HEK293 (cell line): Measurements from ENCODE around the gene HIGD1A.

ENCODE experiments used
- CTCF ChIA-PET: fragments of 350-600 bp; formaldehyde crosslinking; extraction: SDS; loops from one replicate; lab custom pipeline; 2021; ENCODE audit warnings: antibody characterized with exemption; lab: Yijun Ruan, JAX
- POLR2A ChIA-PET: fragments of 300-600 bp; formaldehyde crosslinking; extraction: SDS; loops from one replicate; lab custom pipeline; 2020; ENCODE audit warnings: antibody characterized with exemption, inconsistent platforms; lab: Yijun Ruan, JAX
- H3K27ac ChIP-seq: fragments of 200-500 bp; sonication (Bioruptor generic); 2 replicates; pipeline ENCODE4 v1.5.1; 2014; ENCODE audit warnings: low read depth, low read length, control low read depth, inconsistent platforms; ENCODE audit errors: extremely low read depth
- H3K36me3 ChIP-seq, 2 experiments: fragments of 200-500 bp in 1 of 2; sonication (Bioruptor generic) in 1 of 2; 1 replicate in 1 of 2; 2 replicates in 1 of 2; pipeline ENCODE4 v1.5.1; 2014 to 2017; ENCODE audit warnings: inconsistent platforms in 2 of 2, low read length in 2 of 2; ENCODE audit not compliant: control insufficient read depth in 2 of 2, insufficient read depth in 1 of 2
- H3K4me1 ChIP-seq: fragments of 200-500 bp; sonication (Bioruptor generic); 2 replicates; pipeline ENCODE4 v1.5.1; 2014; ENCODE audit warnings: mild to moderate bottlenecking, low read length, inconsistent platforms; ENCODE audit not compliant: control insufficient read depth, insufficient read depth
- H3K4me3 ChIP-seq: 2 replicates; pipeline ENCODE4 v1.5.1; 2011; ENCODE audit warnings: low read depth, mild to moderate bottlenecking, control low read depth, low read length, moderate library complexity
- H3K9me3 ChIP-seq: fragments of 200-500 bp; sonication (Bioruptor generic); 2 replicates; pipeline ENCODE4 v1.5.1; 2014; ENCODE audit warnings: low read depth, low read length, inconsistent platforms; ENCODE audit not compliant: control insufficient read depth, insufficient read depth
- CTCF ChIP-seq: fragments of 450-650 bp; formaldehyde crosslinking; IDR thresholded peaks from 2 replicates; pipeline ENCODE4 v1.5.1; 2016; ENCODE audit warnings: missing biosample characterization, missing genetic modification characterization
- MEIS1 ChIP-seq: sonication (generic); formaldehyde crosslinking; IDR thresholded peaks from 2 replicates; pipeline ENCODE4 v1.8.1; 2022; ENCODE audit warnings: missing genetic modification reagents, mild to moderate bottlenecking, borderline replicate concordance
- MYNN ChIP-seq: fragments of 450-650 bp; formaldehyde crosslinking; IDR thresholded peaks from 2 replicates; pipeline ENCODE4 v1.5.1; 2016; ENCODE audit warnings: missing biosample characterization, missing genetic modification characterization, borderline replicate concordance
- PRDM2 ChIP-seq: fragments of 450-650 bp; formaldehyde crosslinking; IDR thresholded peaks from 2 replicates; pipeline ENCODE4 v1.5.1; 2016; ENCODE audit warnings: missing biosample characterization, missing genetic modification characterization, borderline replicate concordance
- SETDB1 ChIP-seq: IDR thresholded peaks from one replicate; pipeline ENCODE4 v1.6.1; 2017; ENCODE audit warnings: mild to moderate bottlenecking, low read length, moderate library complexity, mixed read lengths; ENCODE audit not compliant: insufficient read length
- YY2 ChIP-seq: fragments of 450-650 bp; formaldehyde crosslinking; IDR thresholded peaks from 2 replicates; pipeline ENCODE4 v1.5.1; 2016; ENCODE audit warnings: missing biosample characterization, missing genetic modification characterization
- ZBTB7A ChIP-seq: fragments of 450-650 bp; formaldehyde crosslinking; IDR thresholded peaks from 2 replicates; pipeline ENCODE4 v1.5.1; 2016; ENCODE audit warnings: low read depth, missing biosample characterization, missing genetic modification characterization
- ZBTB8A ChIP-seq: fragments of 450-650 bp; formaldehyde crosslinking; IDR thresholded peaks from 2 replicates; pipeline ENCODE4 v1.5.1; 2016; ENCODE audit warnings: missing biosample characterization, missing genetic modification characterization
- ZFP3 ChIP-seq: fragments of 450-650 bp; formaldehyde crosslinking; IDR thresholded peaks from 2 replicates; pipeline ENCODE4 v1.5.1; 2016; ENCODE audit warnings: low read depth, missing biosample characterization, missing genetic modification characterization
- ZNF121 ChIP-seq: fragments of 450-650 bp; formaldehyde crosslinking; IDR thresholded peaks from 2 replicates; pipeline ENCODE4 v1.5.1; 2016; ENCODE audit warnings: missing biosample characterization, missing genetic modification characterization
- ZNF174 ChIP-seq: fragments of 450-650 bp; formaldehyde crosslinking; IDR thresholded peaks from 2 replicates; pipeline ENCODE4 v1.5.0; 2017; ENCODE audit warnings: missing biosample characterization, mild to moderate bottlenecking, missing genetic modification characterization
- ZNF214 ChIP-seq: fragments of 450-650 bp; formaldehyde crosslinking; IDR thresholded peaks from 2 replicates; pipeline ENCODE4 v1.5.1; 2017; ENCODE audit warnings: missing biosample characterization, mild to moderate bottlenecking, missing genetic modification characterization, borderline replicate concordance
- ZNF391 ChIP-seq: fragments of 450-650 bp; formaldehyde crosslinking; IDR thresholded peaks from 2 replicates; pipeline ENCODE4 v1.5.1; 2016; ENCODE audit warnings: low read depth, missing biosample characterization, missing genetic modification characterization, borderline replicate concordance
- ZNF416 ChIP-seq: fragments of 450-650 bp; formaldehyde crosslinking; IDR thresholded peaks from 2 replicates; pipeline ENCODE4 v1.5.1; 2016; ENCODE audit warnings: missing biosample characterization, missing genetic modification characterization
- ZNF433 ChIP-seq: fragments of 450-650 bp; formaldehyde crosslinking; IDR thresholded peaks from 2 replicates; pipeline ENCODE4 v1.5.1; 2016; ENCODE audit warnings: missing biosample characterization, missing genetic modification characterization, low read depth
- ZNF548 ChIP-seq: fragments of 450-650 bp; formaldehyde crosslinking; IDR thresholded peaks from 2 replicates; pipeline ENCODE4 v1.5.1; 2016; ENCODE audit warnings: missing biosample characterization, missing genetic modification characterization
- ZNF654 ChIP-seq: fragments of 450-650 bp; formaldehyde crosslinking; IDR thresholded peaks from 2 replicates; pipeline ENCODE4 v1.5.1; 2016; ENCODE audit warnings: low read depth, missing biosample characterization, missing genetic modification characterization
- ZNF76 ChIP-seq: fragments of 450-650 bp; formaldehyde crosslinking; IDR thresholded peaks from 2 replicates; pipeline ENCODE4; 2016; ENCODE audit warnings: low read depth, missing biosample characterization, missing genetic modification characterization, borderline replicate concordance
- ZSCAN18 ChIP-seq: fragments of 450-650 bp; formaldehyde crosslinking; IDR thresholded peaks from 2 replicates; pipeline ENCODE4 v1.5.1; 2016; ENCODE audit warnings: missing biosample characterization, missing genetic modification characterization

HIGD1A gene

GRCh38 chr3:42847731-42848130 lies 43.4 kb upstream of the HIGD1A start:
- TF ChIP-seq YY2 (tag by site-specific recombination), result no peak
- TF ChIP-seq ZNF214 (tag by site-specific recombination), result no peak
- TF ChIP-seq ZNF654, result no peak
- no peak for TF ChIP-seq ZNF174
- TF ChIP-seq ZNF391 (tag by site-specific recombination), result no peak
- no peak for TF ChIP-seq ZNF548 (tag by site-specific recombination)
- TF ChIP-seq ZBTB7A (tag by site-specific recombination), result no peak
- TF ChIP-seq ZNF433 (tag by site-specific recombination), result no peak
- TF ChIP-seq ZNF76 (tag by site-specific recombination), result no peak
- TF ChIP-seq CTCF (tag by site-specific recombination), result no peak
- TF ChIP-seq ZFP3 (tag by site-specific recombination), result no peak
- TF ChIP-seq ZNF121, result no peak
- TF ChIP-seq PRDM2 (tag by site-specific recombination), result no peak
- no peak for TF ChIP-seq ZBTB8A (tag by site-specific recombination)
- no peak for TF ChIP-seq ZNF416 (tag by site-specific recombination)
- Histone ChIP-seq H3K4me1 (no peaks in the 10 kb centered on the region), H3K36me3 (no peaks in the 10 kb centered on the region), H3K4me3 (no peak overlapping the region), H3K27ac (no peak overlapping the region), H3K9me3 (no peaks in the 10 kb centered on the region)
- ChIA-PET POLR2A (no interaction called here), CTCF (interaction anchor here (0.6 to 1.5 kb wide), 4 partner anchors 8 to 67 kb away, joined by 3 to 7 read pairs (median 4); no protein-coding TSS in a partner anchor)

GRCh38 chr3:42846685-42847522 lies 42.6 kb upstream of the HIGD1A start:
- no peak overlapping the region for H3K4me3 ChIP-seq
- H3K27ac ChIP-seq, result no peak overlapping the region

More at GRCh38 chr3:42846685-42847522, 42.6 kb upstream of the HIGD1A start:
- no peaks in the 10 kb centered on the region for H3K4me1 ChIP-seq
- H3K9me3 ChIP-seq, result no peaks in the 10 kb centered on the region
- H3K36me3 ChIP-seq, result no peaks in the 10 kb centered on the region
- TF ChIP-seq ZSCAN18 (tag by site-specific recombination) (no peak), MYNN (tag by site-specific recombination) (no peak), MEIS1 (no peak), SETDB1 (no peak)
- POLR2A ChIA-PET, result no interaction called here
- CTCF ChIA-PET, result no interaction called here
